ENCODE data around the gene ABCB9.

DNA sequence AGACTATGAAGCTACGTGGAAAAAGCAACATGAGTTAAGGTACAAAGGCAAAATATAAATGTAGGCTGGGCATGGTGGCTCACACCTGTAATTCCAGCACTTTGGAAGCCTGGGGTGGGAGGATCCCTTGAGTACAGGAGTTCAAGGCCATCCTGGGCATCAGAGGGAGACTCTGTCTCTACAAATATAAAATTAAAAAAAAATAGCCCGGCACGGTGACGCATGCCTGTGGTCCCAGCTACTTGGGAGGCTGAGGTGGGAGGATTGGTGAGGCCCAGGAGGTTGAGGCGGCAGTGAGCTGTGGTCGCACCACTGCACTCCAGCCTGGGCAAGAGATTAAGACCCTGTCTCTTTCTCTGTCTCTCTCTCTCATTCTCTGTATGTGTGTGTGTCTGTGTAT lies 66.4 kb downstream of the ABCB9 start:
- TF ChIP-seq CTCF (IDR thresholded peaks at IDR 0.05) (no peak), POLR2A (IDR thresholded peaks at IDR 0.05) (no peak)

Measured in prostate gland (tissue), 2 donors.